ENCODE data around the gene IGFLR1.

IGFLR1 gene

GRCh38 chr19:35740423-35741202, 1.6 kb downstream of the IGFLR1 start:
- H3K4me1 ChIP-seq (ENCODE audit: control insufficient read depth, insufficient read depth, low read length) = peaks cover 11% of the 10 kb centered on the region
- H3K4me3 ChIP-seq (ENCODE audit: low read length) = peak overlapping the region; percentile 73

GRCh38 chr19:35740108-35740422, 2.2 kb downstream of the IGFLR1 start:
- Histone ChIP-seq H3K9me3 (replicated peaks; ENCODE audit: low read length) (no peaks in the 10 kb centered on the region), H3K4me3 (ENCODE audit: low read length) (peak overlapping the region; percentile 73), H3K9ac (ENCODE audit: low read depth, low read length) (peak overlapping the region; percentile 55), H3K27me3 (ENCODE audit: control insufficient read depth, insufficient read depth, low read length) (no peaks in the 10 kb centered on the region), H3K4me1 (ENCODE audit: control insufficient read depth, insufficient read depth, low read length) (peaks cover 11% of the 10 kb centered on the region), H3K4me2 (ENCODE audit: low read length) (peak overlapping the region; percentile 93), H3K36me3 (ENCODE audit: insufficient read depth, low read length) (peaks cover 35% of the 10 kb centered on the region)

More at GRCh38 chr19:35740423-35741202, 1.6 kb downstream of the IGFLR1 start:
- Histone ChIP-seq H3K9me3 (replicated peaks; ENCODE audit: low read length) (no peaks in the 10 kb centered on the region), H3K27me3 (ENCODE audit: control insufficient read depth, insufficient read depth, low read length) (no peaks in the 10 kb centered on the region), H3K9ac (ENCODE audit: low read depth, low read length) (peak overlapping the region; percentile 55), H3K36me3 (ENCODE audit: insufficient read depth, low read length) (peaks cover 31% of the 10 kb centered on the region), H3K4me2 (ENCODE audit: low read length) (peak overlapping the region; percentile 93)

GRCh38 chr19:35739275-35740107, 2.8 kb downstream of the IGFLR1 start:
- Histone ChIP-seq H3K9me3 (replicated peaks; ENCODE audit: low read length) (no peaks in the 10 kb centered on the region), H3K4me1 (ENCODE audit: control insufficient read depth, insufficient read depth, low read length) (peaks cover 9% of the 10 kb centered on the region), H3K9ac (ENCODE audit: low read depth, low read length) (peak overlapping the region; percentile 55), H3K4me2 (ENCODE audit: low read length) (peak overlapping the region; percentile 93), H3K4me3 (ENCODE audit: low read length) (peak overlapping the region; percentile 73), H3K36me3 (ENCODE audit: insufficient read depth, low read length) (peaks cover 41% of the 10 kb centered on the region), H3K27me3 (ENCODE audit: control insufficient read depth, insufficient read depth, low read length) (no peaks in the 10 kb centered on the region)

GRCh38 chr19:35738887-35739229, 3.4 kb downstream of the IGFLR1 start:
- Histone ChIP-seq H3K27me3 (ENCODE audit: control insufficient read depth, insufficient read depth, low read length) (no peaks in the 10 kb centered on the region), H3K9me3 (replicated peaks; ENCODE audit: low read length) (no peaks in the 10 kb centered on the region), H3K9ac (ENCODE audit: low read depth, low read length) (no peak overlapping the region), H3K36me3 (ENCODE audit: insufficient read depth, low read length) (peaks cover 47% of the 10 kb centered on the region), H3K4me1 (ENCODE audit: control insufficient read depth, insufficient read depth, low read length) (peaks cover 4% of the 10 kb centered on the region), H3K4me2 (ENCODE audit: low read length) (no peak overlapping the region), H3K4me3 (ENCODE audit: low read length) (no peak overlapping the region)

GRCh38 chr19:35738021-35738886, 4.0 kb downstream of the IGFLR1 start:
- Histone ChIP-seq H3K9me3 (replicated peaks; ENCODE audit: low read length) (no peaks in the 10 kb centered on the region), H3K4me3 (ENCODE audit: low read length) (no peak overlapping the region), H3K4me1 (ENCODE audit: control insufficient read depth, insufficient read depth, low read length) (peaks cover 4% of the 10 kb centered on the region), H3K4me2 (ENCODE audit: low read length) (no peak overlapping the region), H3K36me3 (ENCODE audit: insufficient read depth, low read length) (peaks cover 53% of the 10 kb centered on the region), H3K9ac (ENCODE audit: low read depth, low read length) (no peak overlapping the region), H3K27me3 (ENCODE audit: control insufficient read depth, insufficient read depth, low read length) (no peaks in the 10 kb centered on the region)

- peaks cover 59% of the 10 kb centered on the region for H3K36me3 ChIP-seq (ENCODE audit: insufficient read depth, low read length)
- H3K27me3 ChIP-seq (ENCODE audit: control insufficient read depth, insufficient read depth, low read length) = no peaks in the 10 kb centered on the region
- H3K9ac ChIP-seq (ENCODE audit: low read depth, low read length) = no peak overlapping the region
- H3K9me3 ChIP-seq (replicated peaks; ENCODE audit: low read length) = no peaks in the 10 kb centered on the region
- H3K4me2 ChIP-seq (ENCODE audit: low read length) = no peak overlapping the region
- no peak overlapping the region for H3K4me3 ChIP-seq (ENCODE audit: low read length)
- H3K4me1 ChIP-seq (ENCODE audit: control insufficient read depth, insufficient read depth, low read length) = peaks cover 4% of the 10 kb centered on the region
Measured at GRCh38 chr19:35736913-35737886, 5.1 kb downstream of the IGFLR1 start.

GRCh38 chr19:35734889-35735288, 7.4 kb downstream of the IGFLR1 start:
- no peak overlapping the region for H3K4me3 ChIP-seq (ENCODE audit: low read length)
- H3K9ac ChIP-seq (ENCODE audit: low read depth, low read length) = no peak overlapping the region
- H3K4me1 ChIP-seq (ENCODE audit: control insufficient read depth, insufficient read depth, low read length) = peaks cover 2% of the 10 kb centered on the region
- no peak overlapping the region for H3K4me2 ChIP-seq (ENCODE audit: low read length)
- H3K27me3 ChIP-seq (ENCODE audit: control insufficient read depth, insufficient read depth, low read length) = no peaks in the 10 kb centered on the region
- peaks cover 78% of the 10 kb centered on the region for H3K36me3 ChIP-seq (ENCODE audit: insufficient read depth, low read length)
- no peaks in the 10 kb centered on the region for H3K9me3 ChIP-seq (replicated peaks; ENCODE audit: low read length)

- no peaks in the 10 kb centered on the region for H3K27me3 ChIP-seq (ENCODE audit: control insufficient read depth, insufficient read depth, low read length)
- peaks cover 82% of the 10 kb centered on the region for H3K36me3 ChIP-seq (ENCODE audit: insufficient read depth, low read length)
- H3K4me3 ChIP-seq (ENCODE audit: low read length) = no peak overlapping the region
- H3K4me1 ChIP-seq (ENCODE audit: control insufficient read depth, insufficient read depth, low read length) = no peaks in the 10 kb centered on the region
- H3K9ac ChIP-seq (ENCODE audit: low read depth, low read length) = no peak overlapping the region
- H3K9me3 ChIP-seq (replicated peaks; ENCODE audit: low read length) = no peaks in the 10 kb centered on the region
- no peak overlapping the region for H3K4me2 ChIP-seq (ENCODE audit: low read length)
Measured at GRCh38 chr19:35734273-35734672, 8.0 kb downstream of the IGFLR1 start.

- Histone ChIP-seq H3K27me3 (ENCODE audit: control insufficient read depth, insufficient read depth, low read length) (no peaks in the 10 kb centered on the region), H3K9me3 (replicated peaks; ENCODE audit: low read length) (no peaks in the 10 kb centered on the region), H3K4me3 (ENCODE audit: low read length) (no peak overlapping the region), H3K4me2 (ENCODE audit: low read length) (no peak overlapping the region), H3K4me1 (ENCODE audit: control insufficient read depth, insufficient read depth, low read length) (no peaks in the 10 kb centered on the region), H3K36me3 (ENCODE audit: insufficient read depth, low read length) (peaks cover 82% of the 10 kb centered on the region), H3K9ac (ENCODE audit: low read depth, low read length) (no peak overlapping the region)
Measured at GRCh38 chr19:35733180-35734125, 8.8 kb downstream of the IGFLR1 start.

Data from skeletal muscle satellite cell (primary cell).